GM12864 (cell line): ENCODE data around the gene RNF222.
"Not testable (repeated sequence)": the region's sequence is repeated elsewhere in the genome, so short reads cannot be mapped to it uniquely, and the experiment has no call there.

Experiments
- DNase-seq: peaks from one replicate; pipeline ENCODE4 v3.0.0-alpha.2; 2011; ENCODE audit warnings: low read depth
- H3K4me3 ChIP-seq: 2 replicates; pipeline ENCODE4 v1.5.1; 2011; ENCODE audit warnings: mild to moderate bottlenecking, low read depth, low read length, control low read depth
- CTCF ChIP-seq: IDR thresholded peaks from 2 replicates; pipeline ENCODE4 v1.5.1; 2011; ENCODE audit warnings: low read depth, mild to moderate bottlenecking, moderate library complexity, low read length, control low read depth, inconsistent platforms; ENCODE audit errors: missing control alignments

Gene RNF222

DNA sequence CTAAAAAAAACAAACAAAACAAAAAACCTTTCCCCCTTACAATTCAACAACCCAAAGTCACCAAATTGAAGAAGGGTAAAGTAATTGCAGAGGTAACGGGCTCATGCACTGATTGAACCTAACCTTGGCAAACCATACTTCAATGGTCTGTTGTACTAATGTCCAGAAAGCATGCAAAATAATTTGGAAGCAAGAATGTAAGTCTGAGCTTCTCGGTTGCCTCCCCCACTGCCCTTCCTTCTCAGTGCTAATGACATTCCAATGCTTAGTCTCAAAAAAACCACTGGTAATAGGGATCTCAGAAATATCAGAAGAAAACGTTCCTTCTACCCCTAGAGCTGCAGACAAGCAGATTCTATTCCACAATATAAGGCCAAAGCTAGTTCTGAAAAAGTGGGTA is 36.9 kb downstream of the RNF222 start:
- no peak for TF ChIP-seq CTCF

GRCh38 chr17:8360260-8360659 is 37.4 kb downstream of the RNF222 start:
- H3K4me3 ChIP-seq = no peak overlapping the region
- DNase-seq = no peak
- TF ChIP-seq CTCF = no peak

More for the DNA sequence above, 36.9 kb downstream of the RNF222 start:
- H3K4me3 ChIP-seq = no peak overlapping the region
- DNase-seq = no peak

DNA sequence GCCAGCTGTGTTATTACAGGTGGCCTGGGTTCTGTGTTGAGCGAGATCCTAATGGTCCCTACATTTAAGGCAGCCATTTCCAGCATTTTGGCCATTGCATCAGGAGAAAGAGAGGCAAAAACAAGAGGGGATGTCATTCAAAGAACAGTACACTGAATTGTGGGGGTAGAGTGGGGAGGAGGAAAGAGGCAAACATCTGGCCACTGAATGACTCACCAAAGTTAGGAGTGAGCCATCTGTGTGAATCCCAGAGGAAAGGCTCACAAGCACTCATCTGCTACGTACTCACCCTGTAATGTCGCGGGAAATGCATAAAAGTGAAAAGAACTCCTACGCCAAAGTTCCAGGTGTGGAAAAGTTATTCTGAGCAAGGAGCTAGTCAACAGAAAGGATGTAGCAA is 37.9 kb downstream of the RNF222 start:
- no peak overlapping the region for H3K4me3 ChIP-seq
- DNase-seq = no peak
- no peak for TF ChIP-seq CTCF

- TF ChIP-seq CTCF = no peak
- DNase-seq = no peak
- H3K4me3 ChIP-seq = no peak overlapping the region
Observed at GRCh38 chr17:8357910-8358309, 39.7 kb downstream of the RNF222 start.

- DNase-seq = no peak
- no peak overlapping the region for H3K4me3 ChIP-seq
- TF ChIP-seq CTCF = no peak
Observed at GRCh38 chr17:8354236-8354635, 43.4 kb downstream of the RNF222 start.

DNA sequence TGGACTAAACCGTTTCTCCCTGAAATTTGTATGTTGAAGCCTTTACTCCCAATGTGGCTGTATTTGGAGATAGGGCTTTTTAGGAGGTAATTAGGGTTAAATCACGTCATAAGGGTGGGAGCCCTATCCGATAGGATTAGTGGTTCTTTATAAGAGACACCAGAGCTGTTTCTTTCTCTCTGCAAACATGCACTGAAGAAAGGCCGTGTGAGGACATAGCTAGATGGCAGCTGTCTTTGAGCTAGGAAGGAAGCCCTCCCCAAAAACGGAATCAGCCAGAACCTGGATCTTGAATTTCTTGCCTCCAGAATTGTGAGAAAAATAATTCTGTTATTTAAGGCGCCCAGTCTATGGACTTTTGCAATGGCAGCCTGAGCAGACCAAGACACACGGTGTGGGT is 43.9 kb downstream of the RNF222 start:
- TF ChIP-seq CTCF = no peak
- H3K4me3 ChIP-seq = no peak overlapping the region
- no peak for DNase-seq

GRCh38 chr17:8350339-8350738 is 47.3 kb downstream of the RNF222 start:
- no peak overlapping the region for H3K4me3 ChIP-seq
- TF ChIP-seq CTCF = no peak
- no peak for DNase-seq

- DNase-seq, H3K4me3 ChIP-seq: not testable (repeated sequence)
Observed at GRCh38 chr17:8347001-8347400, 50.6 kb downstream of the RNF222 start.
